ENCODE results near the gene RIOK2.
A peak's percentile ranks its signal among the peaks of the same experiment; 100 is the strongest.
"Not testable (repeated sequence)": the region's sequence is repeated elsewhere in the genome, so short reads cannot be mapped to it uniquely, and the experiment has no call there.

Gene RIOK2

DNA sequence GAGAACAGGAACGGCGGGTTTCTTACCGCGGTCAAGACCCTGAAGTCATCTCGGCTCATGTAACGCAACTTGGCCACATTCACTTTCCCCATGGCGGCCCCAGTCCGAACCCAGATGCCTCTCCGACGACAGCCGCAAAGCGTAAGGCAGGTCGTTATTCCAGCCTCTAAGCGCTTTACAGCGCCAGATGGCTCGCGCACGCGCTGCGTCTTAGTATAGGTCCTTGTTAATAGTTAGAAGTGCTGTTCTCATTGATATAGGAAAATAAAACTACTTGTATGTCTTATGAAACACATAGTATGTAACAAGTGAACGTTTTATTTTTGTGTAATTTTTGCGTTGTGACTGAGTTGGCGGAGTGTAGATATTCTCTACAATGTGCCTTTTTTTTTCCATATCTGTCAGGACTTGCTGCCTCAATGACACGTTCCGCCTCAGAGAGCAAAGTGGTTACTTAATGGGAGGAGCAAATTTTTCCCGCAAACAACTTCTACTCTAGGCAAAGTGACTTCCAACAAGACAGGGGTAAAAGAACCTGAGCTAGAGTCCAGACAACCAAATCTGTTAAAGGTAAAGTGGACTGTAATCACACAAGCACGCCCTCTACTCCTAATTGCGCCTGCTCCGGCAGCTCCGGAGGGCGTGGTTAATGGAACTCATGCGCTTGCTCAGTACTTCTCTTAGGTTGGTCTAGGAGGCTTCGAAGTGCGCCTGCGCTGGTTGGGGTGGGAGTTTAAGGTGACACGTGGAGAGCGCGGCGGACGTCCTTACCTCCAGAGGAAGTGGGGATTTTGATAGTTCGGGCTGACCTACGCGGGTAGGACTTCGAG lies at the start of gene RIOK2:
Gene RIOK2, minus strand, starts transcription at position 148 of the 830 bp plus-strand sequence. Its CDS starts 56 bp downstream, at position 92.
- DNase-seq (ENCODE audit: low read depth in 2 of 2): peak; percentile 90 to 92

DNA sequence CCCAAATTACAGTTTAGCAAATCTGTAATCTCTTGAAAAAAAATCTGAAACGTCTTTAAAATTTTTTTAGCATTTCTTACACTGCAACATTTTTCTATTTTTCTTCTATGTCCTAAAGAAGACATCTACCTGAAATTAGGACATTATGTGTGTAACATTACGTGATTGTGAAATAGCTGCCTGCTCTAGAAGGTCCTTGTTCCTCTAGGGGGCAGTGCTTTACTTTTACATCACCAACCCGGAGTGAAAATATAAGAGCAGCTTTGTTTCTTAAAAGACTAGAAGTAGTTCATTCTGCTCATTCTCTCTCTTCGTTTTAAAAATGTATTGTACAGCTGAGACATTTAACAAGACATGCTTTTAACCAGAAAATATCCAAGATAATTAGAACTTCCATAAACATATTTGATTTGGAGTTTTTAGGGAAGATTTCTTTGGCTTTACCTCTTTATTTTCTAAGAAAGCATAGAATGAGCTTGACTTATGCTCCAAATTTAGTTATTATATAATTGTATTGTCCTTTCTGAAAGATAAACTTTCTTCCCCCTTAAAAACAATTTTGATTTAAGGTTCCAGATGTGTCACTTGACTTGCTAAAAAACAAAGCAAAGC lies 48.1 kb upstream of the RIOK2 start:
- peak in 1 of 2 donors; percentile 5 for DNase-seq (ENCODE audit: low read depth in 2 of 2)

DNA sequence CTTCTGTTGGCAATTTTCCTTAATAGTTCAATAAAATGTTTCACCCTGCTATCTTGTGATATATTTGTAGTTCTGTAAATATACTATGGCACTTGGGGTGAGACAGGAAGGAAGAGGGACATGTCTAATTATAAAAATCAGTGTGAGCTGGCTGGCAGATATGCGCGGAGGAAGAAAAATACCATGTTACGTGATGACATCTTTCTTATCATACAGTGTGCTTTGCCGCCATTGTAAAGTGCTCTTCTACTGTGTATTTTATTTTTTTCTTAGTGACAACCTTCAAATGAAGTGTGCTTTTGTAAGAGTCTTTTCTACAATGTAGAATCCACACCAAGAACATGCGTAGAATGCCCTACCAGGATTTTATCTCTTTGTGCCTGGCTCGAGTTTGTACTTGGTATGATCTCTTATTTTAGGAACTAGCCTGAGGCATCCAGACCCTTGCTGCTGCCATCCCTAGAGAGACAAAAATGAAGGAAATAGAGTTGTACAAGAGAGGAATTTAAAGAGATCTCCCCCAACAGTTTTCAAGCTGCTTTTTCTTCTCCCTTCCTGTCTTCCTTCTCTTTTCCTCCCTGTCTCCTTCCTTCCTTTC lies 46.7 kb upstream of the RIOK2 start:
- no peak for DNase-seq (ENCODE audit: low read depth in 2 of 2)

DNA sequence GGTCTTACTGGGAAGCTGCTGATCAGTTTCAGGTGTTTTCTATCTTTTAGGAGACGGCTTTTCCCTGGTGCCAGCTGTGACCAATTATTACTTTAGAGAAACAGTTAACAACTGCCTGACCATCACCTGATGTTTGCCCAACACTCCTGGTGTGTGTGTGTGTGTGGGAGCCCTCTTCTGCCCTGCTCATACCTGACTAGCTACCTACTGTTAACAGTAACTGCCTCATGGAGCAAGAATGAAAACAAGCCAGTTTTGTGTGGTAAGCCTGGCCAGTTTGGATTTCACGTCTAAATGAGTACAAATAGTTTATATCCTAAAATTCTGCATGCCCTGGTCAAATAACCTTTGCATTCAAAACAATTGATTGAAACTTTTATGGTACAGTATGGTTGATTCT lies 46.1 kb upstream of the RIOK2 start:
- no peak for DNase-seq (ENCODE audit: low read depth in 2 of 2)

DNA sequence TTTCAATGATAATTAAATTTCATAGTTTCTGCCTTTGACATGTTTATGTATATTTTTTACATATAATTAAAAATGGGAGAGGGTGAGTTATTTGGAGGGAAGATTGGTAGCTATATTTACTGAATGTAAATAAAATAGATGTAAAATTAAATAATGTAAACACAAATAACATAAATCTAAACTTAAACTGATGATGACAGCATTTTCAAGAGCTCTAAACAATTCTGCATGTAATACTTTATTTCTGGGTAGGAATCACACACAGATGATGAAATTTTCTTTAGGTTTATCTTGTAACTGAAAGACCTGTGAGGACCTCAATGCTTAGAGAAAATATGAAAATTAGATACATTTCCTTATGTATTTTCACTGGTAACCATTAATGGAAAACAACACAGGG lies 42.2 kb upstream of the RIOK2 start:
- DNase-seq (ENCODE audit: low read depth in 2 of 2): no peak

DNA sequence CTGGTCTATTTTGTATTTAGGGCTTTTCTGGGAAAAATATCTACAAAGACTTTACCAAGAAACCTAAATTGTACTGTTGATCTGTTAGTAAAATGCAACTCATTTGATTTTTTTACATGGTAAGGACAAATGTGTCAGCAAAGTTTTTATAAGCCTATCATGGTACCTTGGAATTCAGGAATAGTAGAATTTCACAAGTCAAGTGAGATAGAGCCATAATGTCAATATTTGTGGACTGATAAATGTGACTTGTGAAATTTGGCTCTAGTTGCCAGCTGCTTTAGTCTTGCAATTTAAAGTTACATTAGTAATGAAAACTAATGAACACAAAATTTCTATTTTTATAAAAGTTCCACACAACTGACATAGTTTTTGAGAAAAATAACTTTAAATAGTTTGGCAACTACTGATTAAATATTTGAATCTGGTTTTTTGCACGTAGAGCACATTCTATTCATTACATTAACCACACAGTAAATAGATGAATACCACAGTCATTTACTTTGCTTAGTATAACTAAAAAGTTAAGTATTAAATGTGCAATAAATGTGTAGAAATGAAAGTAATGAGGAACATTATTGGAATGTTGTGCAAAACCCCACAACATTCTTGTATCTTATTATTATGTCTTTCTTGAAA lies 41.2 kb upstream of the RIOK2 start:
- DNase-seq (ENCODE audit: low read depth in 2 of 2): no peak

DNA sequence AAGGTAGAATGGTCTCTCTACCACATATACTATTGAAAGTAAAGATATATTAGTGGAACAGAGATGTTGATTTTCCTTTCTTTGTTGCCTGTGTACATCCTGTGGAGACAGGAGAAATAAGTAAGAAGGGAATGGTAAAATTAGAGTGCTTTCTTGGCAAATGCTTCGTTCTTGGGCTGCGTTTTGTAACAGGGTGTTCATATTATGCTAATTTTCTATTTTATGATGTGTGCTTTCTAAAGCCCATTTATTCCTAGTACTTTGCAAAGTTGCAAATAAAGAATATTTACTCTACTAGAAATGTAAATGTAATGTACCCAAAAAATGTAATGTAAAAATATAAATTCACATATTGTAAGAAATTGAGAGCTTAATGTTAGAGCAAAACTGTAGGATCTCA lies 40.5 kb upstream of the RIOK2 start:
- DNase-seq (ENCODE audit: low read depth in 2 of 2): no peak

DNA sequence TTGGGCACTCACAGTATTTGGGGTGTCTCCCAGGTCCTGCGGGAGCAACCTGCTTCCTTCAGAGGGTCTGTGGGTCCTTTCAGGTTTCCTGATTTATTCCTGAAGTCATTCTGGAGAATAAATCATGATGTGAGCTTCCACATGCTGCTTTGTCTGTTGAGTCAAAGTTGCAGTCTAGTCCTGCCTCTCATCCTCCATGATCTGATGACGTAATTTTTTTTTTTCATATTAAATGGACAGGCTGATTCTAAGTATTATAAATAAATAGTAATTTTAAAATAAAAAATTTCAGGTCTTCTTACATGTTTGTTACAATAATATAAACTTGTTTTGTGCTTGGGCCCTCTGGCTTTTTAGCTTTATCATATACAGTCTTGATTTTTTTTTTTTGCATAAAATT lies 26.3 kb upstream of the RIOK2 start:
- DNase-seq (ENCODE audit: low read depth in 2 of 2): no peak

DNA sequence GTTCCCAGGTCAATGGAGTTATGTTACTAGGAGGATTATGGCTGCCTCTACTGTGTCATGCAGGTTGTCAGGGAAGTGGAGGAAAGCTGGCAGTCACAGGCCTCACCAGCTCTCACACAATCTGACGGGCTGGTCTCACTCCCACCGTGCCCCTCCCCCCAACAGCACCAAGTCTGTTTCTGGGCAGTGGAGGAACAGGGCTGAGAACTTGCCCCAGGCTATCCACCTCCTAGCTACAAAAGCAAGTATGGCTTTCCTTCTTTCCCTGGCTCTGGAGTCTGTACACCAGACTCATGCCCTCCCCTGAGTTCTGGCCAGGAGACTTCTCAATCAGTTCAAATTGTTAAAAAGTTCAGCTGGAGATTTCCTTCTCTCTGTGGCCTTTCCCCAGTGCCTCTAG lies 25.7 kb upstream of the RIOK2 start:
- DNase-seq (ENCODE audit: low read depth in 2 of 2): no peak

DNA sequence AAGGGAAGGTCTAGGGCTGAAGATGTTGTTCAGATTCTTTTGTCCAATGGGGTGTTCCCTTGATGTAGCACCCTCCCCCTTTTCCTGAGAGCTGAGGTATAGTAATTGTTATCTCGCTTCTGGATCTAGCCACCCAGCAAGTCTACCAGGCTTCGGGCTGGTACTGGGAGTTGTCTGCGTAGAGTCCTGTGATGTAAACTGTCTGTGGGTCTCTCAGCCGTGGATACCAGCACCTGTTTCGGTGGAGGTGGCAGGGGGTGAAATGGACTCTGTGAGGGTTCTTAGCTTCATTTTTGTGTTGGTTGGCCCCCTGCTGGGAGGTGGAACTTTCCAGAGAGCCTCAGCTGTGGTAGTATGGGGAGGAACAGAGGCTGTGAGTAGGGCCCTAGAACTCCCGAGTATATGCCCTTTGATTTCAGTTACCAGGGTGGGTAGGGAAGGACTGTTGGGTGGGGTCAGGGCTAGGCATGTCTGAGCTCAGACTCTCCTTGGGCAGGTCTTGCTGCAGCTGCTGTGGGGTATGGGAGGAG lies 25.2 kb upstream of the RIOK2 start:
- DNase-seq (ENCODE audit: low read depth in 2 of 2): no peak

DNA sequence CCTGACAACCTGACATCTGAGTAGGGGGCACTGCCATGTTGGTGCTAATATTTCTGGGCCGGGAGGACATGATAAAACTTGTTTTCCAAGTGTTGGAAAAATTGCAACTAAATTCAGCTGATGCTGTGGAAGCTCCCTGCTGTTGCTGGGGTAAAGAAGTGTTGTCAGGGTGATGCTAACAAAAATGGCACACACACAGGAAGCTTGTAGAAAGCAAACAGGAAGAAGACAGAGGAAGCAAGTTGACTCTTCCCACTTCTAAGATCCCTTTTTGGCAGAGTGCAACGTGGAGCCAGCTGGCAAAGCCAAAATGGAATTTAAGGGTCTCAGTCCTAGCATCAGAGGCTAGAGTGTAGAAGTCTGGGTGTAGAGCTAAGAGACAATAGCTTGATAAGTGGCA lies 11.3 kb upstream of the RIOK2 start:
- DNase-seq (ENCODE audit: low read depth in 2 of 2): no peak

DNA sequence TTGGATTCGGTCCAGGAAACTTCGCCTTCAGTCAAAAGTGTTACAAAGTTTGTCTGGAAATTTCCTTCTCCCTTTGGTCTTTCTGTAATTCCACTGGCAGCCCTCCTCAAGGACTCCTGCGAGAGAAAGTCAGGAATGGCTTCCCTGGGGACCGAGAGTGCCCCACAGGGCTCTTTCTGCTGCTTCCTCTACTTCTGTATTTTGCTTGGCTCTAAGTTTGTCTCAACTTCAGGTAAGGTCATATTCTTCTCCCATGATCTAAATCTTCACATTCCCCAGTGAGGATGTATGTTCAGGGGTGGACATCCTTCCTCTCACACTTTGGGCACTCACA lies 10.3 kb upstream of the RIOK2 start:
- no peak for DNase-seq (ENCODE audit: low read depth in 2 of 2)

DNA sequence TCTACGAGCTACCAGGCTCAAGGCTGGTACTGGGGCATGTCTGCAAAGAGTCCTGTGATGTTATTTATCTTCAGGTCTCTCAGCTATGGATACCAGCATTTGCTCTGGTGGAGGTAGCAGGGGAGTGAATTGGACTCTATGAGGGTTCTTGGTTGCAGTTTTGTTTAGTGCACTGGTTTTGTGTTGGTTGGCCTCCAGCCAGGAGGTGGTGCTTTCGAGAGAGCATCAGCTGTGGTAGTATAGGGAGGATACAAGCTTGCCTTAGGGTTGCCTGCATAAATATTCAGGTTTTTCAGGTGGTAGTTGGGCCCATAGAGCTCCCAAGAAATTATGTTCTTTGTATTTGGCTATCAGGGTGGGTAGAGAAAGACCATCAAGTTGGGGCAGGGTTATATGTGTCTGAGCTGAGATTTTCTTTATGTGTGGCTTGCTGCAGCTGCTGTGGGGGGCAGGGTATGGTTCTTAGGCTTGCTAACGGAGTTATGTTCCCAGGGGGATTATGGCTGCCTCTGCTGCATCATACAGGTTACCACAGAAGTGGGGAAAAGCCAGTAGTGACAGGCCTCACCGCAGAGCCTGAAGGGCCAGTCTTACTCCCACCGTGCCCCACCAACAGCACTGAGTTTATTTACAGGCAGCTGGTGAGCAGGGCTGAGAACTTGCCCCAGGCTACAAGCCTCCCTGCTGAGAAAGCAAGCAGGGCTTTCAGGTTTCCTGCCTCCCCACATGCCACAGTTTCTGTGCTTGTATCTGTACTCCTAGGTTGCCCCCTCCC lies 9.7 kb upstream of the RIOK2 start:
- DNase-seq (ENCODE audit: low read depth in 2 of 2): no peak

DNA sequence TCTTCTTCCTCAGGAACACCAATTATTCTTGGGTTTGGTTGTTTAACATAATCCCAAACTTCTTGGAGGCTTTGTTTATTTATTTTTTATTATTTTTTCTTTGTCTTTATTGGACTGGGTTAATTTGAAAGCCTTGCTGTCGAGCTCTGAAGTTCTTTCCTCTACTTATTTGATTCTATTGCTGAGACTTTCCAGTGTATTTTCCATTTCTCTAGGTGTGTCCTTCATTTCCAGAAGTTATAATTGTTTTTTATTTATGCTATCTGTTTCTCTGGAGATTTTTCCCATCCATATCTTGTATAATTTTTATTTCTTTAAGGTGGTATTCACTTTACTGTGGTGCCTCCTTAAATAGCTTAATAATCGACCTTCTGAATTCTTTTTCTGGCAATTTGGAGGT lies 8.8 kb upstream of the RIOK2 start:
- DNase-seq (ENCODE audit: low read depth in 2 of 2): no peak

DNA sequence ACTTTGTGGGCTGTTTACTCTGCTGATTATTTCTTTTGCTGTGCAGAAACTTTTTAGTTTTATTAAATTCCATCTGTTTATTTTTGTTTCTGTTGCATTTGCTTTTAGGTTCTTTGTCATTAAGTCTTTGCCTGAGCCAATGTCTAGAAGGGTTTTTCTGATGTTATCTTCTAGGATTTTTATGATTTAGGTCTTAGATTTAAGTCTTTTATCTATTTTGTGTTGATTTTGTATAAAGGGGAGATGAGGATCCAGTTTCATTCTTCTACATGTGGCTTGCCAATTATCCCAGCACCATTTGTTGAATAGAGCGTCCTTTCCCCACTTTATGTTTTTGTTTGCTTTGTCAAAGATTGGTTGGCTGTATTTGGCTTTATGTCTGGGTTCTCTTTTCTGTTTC lies 6.5 kb upstream of the RIOK2 start:
- DNase-seq (ENCODE audit: low read depth in 2 of 2): not testable (repeated sequence)

DNA sequence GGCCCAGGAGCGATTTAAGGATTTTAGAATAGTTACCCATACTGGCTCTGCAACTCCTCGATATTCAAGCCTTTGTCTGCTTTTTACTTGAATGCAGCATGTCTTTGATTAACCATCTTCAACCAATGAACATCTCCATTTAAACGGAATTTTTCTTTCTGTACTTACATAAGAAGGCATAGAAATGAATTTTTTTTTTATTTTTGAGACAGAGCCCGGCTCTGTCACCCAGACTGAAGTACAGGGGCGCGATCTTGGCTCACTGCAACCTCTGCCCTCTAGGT lies 825 bp upstream of the RIOK2 start:
- no peak for DNase-seq (ENCODE audit: low read depth in 2 of 2)

DNA sequence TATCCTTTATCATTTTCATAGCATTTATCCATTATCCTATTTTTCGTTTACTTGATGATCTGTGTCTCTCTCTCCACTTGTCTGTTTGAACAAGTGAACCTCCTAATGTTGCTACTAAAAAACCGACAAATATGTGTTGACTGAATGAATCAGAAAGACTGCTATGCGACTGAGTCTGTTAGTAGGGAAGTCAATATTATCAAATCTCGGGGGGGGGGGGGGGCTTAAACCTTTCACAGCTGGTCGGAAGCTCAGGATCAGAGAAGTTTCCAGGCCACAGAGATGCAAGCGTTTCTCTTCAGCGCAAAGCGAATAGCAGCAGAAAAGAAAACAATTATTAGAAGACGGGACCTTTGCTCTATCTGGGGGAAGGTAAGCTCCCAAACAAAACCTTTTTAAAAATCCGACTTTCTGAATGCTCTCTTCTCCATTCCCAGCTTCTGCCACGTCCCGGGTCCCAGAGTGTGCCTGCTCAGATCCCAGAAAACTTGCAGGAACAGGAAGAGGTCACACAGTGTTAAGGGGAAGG lies 412 bp downstream of the RIOK2 start:
- DNase-seq (ENCODE audit: low read depth in 2 of 2): no peak

DNA sequence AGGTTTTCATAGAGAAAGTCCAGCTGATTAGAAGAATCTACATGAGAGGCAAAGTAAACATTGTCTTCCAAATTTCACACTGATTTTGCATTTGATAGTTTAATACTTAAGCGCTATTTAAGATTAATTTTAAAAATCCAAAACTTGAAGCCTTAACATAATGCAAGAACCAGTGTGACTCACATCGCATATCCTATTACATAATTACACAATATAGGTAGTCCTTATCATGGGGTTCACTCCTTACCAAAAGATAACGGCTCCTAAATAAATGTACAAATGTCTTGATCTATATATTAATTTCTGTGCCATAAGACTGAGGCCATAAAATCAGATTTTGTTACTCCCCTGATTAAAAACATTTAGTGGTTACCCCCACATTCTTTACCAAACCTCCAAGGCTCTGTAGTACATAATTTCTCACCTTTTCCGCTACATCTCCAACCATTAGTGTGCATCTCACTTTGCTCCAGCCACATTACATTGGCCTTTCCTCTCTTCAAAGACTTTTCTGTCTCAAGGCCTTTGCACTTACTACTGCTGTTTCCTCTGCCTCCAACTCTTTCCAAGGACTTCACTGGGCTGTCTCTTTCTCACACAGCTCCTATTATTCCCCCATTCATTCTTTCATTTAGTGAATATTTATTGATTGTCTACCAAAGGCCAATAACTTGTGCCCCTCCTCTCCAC lies 1.0 kb downstream of the RIOK2 start:
- DNase-seq (ENCODE audit: low read depth in 2 of 2): no peak

DNA sequence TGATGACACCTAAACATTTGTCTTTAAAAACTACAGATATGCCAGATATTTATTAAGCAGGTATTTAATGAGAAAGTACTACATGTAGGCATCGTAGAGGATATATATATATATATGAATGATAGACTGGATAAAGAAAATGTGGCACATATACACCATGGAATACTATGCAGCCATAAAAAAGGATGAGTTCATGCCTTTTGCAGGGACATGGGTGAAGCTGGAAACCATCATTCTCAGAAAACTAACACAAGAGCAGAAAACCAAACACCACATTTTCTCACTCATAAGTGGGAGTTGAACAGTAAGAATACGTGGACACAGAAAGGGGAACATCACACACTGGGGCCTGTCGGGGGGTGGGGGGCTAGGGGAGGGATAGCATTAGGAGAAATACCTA lies 3.6 kb downstream of the RIOK2 start:
- DNase-seq (ENCODE audit: low read depth in 2 of 2): not testable (repeated sequence)

DNA sequence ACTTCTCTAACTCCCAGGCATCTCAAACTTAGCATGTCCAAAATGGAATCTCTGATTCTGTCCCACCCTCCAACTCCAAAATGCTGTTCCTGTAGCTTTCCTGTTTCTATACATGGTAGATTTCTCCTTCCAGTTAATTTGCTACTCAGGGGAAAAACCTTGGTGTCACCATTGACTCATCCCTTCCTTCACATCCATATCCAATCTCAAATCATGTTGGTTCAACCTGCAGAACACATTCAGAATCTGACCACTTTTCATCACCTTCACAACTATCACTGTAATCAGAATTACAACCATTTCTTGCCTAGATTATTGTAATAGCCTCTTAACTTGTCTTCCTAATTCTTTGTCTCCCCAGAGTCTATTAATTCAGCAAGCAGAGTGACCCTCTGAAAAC lies 10.8 kb downstream of the RIOK2 start:
- DNase-seq (ENCODE audit: low read depth in 2 of 2): no peak

DNA sequence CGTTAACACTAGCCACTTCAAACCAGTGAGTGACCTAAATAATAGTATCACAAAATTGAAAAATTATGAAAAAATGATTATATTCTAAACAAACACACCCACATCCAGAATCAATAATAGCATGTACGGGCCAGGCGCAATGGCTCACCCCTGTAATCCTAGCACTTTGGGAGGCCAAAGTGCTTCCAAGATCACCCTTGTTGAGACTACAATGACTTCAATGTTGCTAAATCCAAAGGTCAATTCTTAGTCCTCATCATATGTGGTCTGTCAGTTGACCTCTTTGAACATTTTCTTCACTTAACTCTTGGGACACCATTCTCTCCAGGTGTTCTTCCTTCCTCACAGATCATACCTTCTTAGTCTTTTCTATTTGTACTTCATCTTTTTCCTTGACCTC lies 11.3 kb downstream of the RIOK2 start:
- no peak for DNase-seq (ENCODE audit: low read depth in 2 of 2)

Data from stimulated activated CD4-positive, alpha-beta T cell treated with anti-CD3 and anti-CD28 coated beads, Interleukin-1b, Interleukin-23, amount 100 ng/mL, for 4 hours (primary cell).